ENCODE measurements around the gene PIP5KL1.

The PIP5KL1 gene

GRCh38 chr9:127930231-127931091 is at the start of gene PIP5KL1:
Gene PIP5KL1, minus strand, starts transcription at chr9:127930777. Its CDS starts 25 bp downstream, at chr9:127930752.
- DNase-seq (ENCODE audit: low read depth, low spot score): peak; percentile 89

GRCh38 chr9:127980060-127980705 is 49.6 kb upstream of the PIP5KL1 start:
- DNase-seq (ENCODE audit: low read depth, low spot score): peak; percentile 69

GRCh38 chr9:127979333-127980059 is 48.9 kb upstream of the PIP5KL1 start:
- DNase-seq (ENCODE audit: low read depth, low spot score): peak; percentile 82

GRCh38 chr9:127979015-127979332 is 48.4 kb upstream of the PIP5KL1 start:
- no peak for DNase-seq (ENCODE audit: low read depth, low spot score)

- peak; percentile 91 for DNase-seq (ENCODE audit: low read depth, low spot score)
Measured at GRCh38 chr9:127977884-127978647, 47.5 kb upstream of the PIP5KL1 start.

- no peak for DNase-seq (ENCODE audit: low read depth, low spot score)
Measured at GRCh38 chr9:127977009-127977883, 46.7 kb upstream of the PIP5KL1 start.

GRCh38 chr9:127976498-127976897 is 45.9 kb upstream of the PIP5KL1 start:
- no peak for DNase-seq (ENCODE audit: low read depth, low spot score)

GRCh38 chr9:127975376-127976315 is 45.1 kb upstream of the PIP5KL1 start:
- DNase-seq (ENCODE audit: low read depth, low spot score): no peak

- no peak for DNase-seq (ENCODE audit: low read depth, low spot score)
Measured at GRCh38 chr9:127974769-127975261, 44.2 kb upstream of the PIP5KL1 start.

GRCh38 chr9:127974001-127974768 is 43.6 kb upstream of the PIP5KL1 start:
- no peak for DNase-seq (ENCODE audit: low read depth, low spot score)

GRCh38 chr9:127973169-127974000 is 42.8 kb upstream of the PIP5KL1 start:
- DNase-seq (ENCODE audit: low read depth, low spot score): peak; percentile 6

- DNase-seq (ENCODE audit: low read depth, low spot score): no peak
Measured at GRCh38 chr9:127972236-127972871, 41.8 kb upstream of the PIP5KL1 start.

GRCh38 chr9:127971357-127972235 is 41.0 kb upstream of the PIP5KL1 start:
- peak; percentile 58 for DNase-seq (ENCODE audit: low read depth, low spot score)

GRCh38 chr9:127970401-127971313 is 40.1 kb upstream of the PIP5KL1 start:
- DNase-seq (ENCODE audit: low read depth, low spot score): no peak
